ENCODE data around the gene EVA1B.

Gene EVA1B

DNA sequence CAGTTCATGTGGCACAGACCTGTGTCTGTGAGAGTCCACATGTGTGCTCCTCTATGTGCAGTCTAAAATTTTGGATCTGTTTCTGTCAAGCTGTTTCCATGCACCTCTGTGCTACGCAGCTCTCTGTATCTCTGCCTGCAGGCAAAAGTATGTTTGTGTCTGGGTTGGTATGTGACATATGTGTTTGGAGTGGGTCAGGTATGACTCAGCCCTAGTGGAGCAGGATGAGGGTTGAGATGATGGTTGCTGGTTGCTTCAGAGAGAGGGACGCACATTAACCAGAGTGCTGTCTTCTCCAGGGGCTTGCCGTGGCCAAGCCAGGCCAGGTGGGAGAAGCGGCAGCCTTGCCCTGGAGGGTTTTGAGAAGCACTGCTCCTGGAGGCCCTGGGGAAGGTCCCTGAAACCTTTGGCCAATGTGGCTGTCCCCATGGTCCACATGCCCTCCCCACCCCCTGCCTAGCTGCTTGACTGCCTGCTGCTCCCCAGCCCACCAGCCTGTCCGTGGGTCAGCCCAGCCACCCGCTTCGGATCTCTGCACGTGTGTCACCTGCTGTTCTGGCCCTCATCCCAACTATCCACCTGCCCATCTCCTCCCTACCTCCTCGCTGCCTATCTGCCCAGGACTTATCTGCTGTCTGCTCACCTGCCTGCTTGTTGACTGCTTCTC, 4.1 kb upstream of the EVA1B start:
- TF ChIP-seq, protein P1, sequence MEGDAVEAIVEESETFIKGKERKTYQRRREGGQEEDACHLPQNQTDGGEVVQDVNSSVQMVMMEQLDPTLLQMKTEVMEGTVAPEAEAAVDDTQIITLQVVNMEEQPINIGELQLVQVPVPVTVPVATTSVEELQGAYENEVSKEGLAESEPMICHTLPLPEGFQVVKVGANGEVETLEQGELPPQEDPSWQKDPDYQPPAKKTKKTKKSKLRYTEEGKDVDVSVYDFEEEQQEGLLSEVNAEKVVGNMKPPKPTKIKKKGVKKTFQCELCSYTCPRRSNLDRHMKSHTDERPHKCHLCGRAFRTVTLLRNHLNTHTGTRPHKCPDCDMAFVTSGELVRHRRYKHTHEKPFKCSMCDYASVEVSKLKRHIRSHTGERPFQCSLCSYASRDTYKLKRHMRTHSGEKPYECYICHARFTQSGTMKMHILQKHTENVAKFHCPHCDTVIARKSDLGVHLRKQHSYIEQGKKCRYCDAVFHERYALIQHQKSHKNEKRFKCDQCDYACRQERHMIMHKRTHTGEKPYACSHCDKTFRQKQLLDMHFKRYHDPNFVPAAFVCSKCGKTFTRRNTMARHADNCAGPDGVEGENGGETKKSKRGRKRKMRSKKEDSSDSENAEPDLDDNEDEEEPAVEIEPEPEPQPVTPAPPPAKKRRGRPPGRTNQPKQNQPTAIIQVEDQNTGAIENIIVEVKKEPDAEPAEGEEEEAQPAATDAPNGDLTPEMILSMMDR (IDR thresholded peaks at IDR 0.05; ENCODE audit: low read depth, low read length, missing control alignments): no peak
- no peak for DNase-seq (ENCODE audit: extremely low read depth, low read depth)
- H3K4me3 ChIP-seq (replicated peaks; ENCODE audit: low read depth, low read length): no peak overlapping the region

DNA sequence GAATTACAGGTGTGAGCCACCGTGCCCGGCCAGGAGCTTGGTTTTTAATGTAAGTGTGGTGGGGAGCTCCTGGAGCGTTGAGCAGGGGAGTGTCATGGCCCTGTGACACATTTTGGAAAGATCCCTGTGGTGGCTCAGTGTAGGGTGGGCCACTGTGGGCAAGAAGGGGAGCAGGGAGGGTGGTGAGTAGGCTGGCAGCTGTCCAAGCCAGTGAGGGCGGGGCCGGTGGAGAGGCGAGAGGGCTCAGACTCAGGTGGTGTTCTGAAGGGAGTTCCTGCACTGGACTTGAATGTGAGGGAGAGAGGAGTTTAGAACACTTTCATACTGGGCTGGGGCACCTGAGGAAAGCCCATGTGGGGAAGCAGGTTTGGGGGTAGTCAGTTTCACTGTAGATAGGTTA, 3.1 kb upstream of the EVA1B start:
- TF ChIP-seq, protein P1 (IDR thresholded peaks at IDR 0.05; ENCODE audit: low read depth, low read length, missing control alignments): no peak
- H3K4me3 ChIP-seq (replicated peaks; ENCODE audit: low read depth, low read length): no peak overlapping the region
- no peak for DNase-seq (ENCODE audit: extremely low read depth, low read depth)

DNA sequence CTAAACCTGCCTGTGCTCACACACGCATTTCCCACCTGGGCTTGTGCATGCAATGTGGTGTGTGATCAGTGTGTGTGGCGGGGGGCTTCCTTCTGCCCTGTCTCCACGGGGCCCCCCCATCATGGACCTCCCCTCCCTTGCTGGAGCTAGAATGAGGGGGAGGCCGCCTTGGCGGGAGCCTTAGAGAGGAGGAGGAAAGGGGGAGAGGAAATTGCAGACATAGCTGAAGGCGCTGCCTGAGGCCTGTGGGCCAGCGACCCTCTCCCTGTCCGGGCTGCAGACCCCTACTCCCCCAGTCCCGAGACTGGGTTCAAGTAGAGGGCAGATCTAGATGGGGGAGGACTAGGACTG, 883 bp upstream of the EVA1B start:
- TF ChIP-seq, protein P1 (IDR thresholded peaks at IDR 0.05; ENCODE audit: low read depth, low read length, missing control alignments): no peak
- DNase-seq (ENCODE audit: extremely low read depth, low read depth): no peak
- peak overlapping the region; percentile 76 for H3K4me3 ChIP-seq (replicated peaks; ENCODE audit: low read depth, low read length)

DNA sequence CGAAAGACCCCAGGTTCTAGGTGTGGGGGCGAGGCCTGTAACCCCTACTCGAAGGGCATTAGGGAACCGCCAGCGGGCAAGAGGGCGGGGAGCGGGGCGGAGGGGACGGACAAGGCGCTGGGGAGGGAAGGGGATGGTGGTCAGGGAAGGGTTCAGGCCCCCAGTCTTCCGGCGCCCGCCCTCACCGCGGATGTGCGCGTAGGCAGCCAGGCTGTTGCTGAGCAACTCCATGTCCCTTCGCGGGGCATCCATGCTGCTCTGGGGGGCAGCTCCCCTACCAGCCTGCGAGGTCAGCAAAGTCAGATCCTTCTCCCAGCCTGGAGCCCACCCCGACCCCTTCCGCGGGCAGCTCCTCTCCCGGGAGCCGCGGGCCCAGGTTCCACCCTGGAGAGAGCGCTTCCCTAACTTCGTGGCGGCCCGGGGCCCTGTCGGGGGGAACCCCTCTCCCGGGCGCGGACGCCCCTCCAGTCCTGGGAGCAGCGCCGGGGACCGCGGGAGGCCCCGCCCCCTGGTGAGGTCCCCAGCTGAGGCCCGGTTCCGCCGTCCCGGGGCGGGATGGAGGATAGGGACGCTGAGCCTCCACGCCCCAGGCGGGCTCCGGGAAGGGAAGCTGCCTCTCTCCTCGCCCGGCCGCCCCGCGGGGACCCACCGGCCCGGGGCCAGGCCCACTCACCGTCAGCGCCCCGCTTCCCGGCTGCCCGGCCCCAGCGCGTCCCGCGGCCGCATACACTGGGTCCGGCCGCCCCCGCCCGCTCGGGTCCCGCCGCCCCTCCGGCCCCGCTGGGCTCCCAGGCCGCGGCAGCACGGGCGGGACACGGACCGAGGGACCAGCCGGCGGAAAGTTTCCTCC, 434 bp downstream of the EVA1B start:
- DNase-seq (ENCODE audit: extremely low read depth, low read depth): no peak
- peak overlapping the region; percentile 76 for H3K4me3 ChIP-seq (replicated peaks; ENCODE audit: low read depth, low read length)
- TF ChIP-seq, protein P1 (IDR thresholded peaks at IDR 0.05; ENCODE audit: low read depth, low read length, missing control alignments): no peak

DNA sequence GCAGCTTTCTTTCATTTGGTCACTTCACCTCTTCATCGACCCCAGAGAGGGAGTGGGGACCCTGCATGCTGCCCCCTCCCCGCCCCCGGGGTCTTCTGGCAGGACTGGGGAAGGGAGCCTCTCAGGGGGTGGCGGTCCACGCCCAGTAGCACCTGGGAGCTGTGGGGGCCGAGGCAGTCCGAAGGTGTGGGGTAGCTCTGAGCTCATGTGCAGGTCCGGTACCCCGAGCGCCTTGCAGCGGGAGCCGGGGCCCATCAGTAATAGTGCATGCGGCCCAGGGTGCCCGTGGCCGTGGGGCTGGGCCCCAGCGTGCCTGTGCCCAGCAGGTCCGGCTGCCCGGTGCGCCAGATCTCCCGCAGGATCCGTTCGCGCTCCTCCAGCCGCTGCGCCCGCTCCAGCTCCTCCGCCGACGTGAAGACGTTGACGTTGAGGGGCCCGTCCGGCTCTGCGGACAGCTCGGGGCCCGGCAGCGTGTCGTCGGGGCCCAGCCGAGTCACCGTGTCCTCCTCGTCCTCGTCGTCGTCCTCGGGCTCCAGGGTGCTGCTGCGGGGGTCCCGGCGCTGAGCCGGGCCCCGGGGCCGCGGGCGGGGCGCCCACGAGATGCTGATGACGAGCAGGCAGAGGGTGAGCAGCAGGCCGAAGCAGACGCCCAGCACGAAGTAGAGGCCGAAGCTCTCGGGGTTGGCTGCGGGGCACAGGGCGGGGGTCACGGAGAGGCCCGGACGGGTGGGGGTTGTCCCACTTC, 1.2 kb downstream of the EVA1B start:
- DNase-seq (ENCODE audit: extremely low read depth, low read depth): no peak
- TF ChIP-seq, protein P1 (IDR thresholded peaks at IDR 0.05; ENCODE audit: low read depth, low read length, missing control alignments): no peak
- H3K4me3 ChIP-seq (replicated peaks; ENCODE audit: low read depth, low read length): peak overlapping the region; percentile 76

DNA sequence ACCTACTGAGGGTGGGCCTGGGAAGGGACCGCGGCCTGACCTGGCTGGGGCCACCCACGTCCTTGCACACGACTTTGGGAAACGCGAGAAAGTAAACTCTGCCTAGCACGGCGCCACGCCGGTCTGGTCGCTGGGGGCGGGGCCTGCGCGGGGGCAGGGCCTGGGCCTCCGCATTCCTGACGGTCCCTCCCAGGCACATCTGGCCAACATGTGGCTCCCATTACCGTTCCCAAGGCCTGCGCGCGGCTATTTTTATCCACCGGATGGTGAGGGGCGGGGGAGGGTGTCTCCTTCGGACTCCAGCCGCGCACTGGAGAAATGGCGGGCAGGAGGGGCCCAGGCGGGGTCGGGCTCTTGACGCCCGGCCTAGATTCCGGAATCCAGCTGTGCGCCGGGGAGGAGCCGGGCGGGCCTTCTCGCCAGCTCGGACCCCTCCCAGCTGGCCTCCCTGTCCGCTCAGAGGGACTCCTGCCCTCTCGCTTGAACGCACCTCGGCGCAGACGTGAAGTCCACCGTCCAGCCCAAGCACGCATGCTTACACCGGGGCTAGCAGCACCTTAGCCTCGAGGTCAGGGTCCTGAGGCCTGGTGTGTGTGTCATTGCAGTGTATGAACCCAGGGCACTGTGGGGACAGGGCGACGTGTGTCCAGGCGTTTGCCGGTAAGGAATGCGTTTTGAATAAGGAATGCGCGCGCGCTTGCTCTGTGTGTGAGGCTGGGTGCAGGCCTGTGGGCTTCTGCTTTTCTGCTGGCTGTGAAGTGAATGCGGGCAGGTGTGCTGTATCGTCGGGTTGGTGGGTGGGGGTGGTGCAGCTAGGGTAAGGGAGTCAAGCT, 2.1 kb downstream of the EVA1B start:
- peak overlapping the region; percentile 76 for H3K4me3 ChIP-seq (replicated peaks; ENCODE audit: low read depth, low read length)
- peak; percentile 90 for DNase-seq (ENCODE audit: extremely low read depth, low read depth)
- TF ChIP-seq, protein P1 (IDR thresholded peaks at IDR 0.05; ENCODE audit: low read depth, low read length, missing control alignments): no peak
